Esophagus (tissue), 2 donors: ENCODE measurements around the gene NR1D2. TPM values are rescaled to one million over a fixed set of nuclear protein-coding genes. Genes with fewer than 3 reads are reported as not detected.

Experiments used
- H3K27ac ChIP-seq, 2 donors: one replicate each; pipeline ENCODE4 v1.5.1; 2013; ENCODE audit warnings: low read depth in 2 of 2, mild to moderate bottlenecking in 2 of 2, inconsistent platforms in 1 of 2, low read length in 1 of 2, moderate library complexity in 1 of 2
- H3K27me3 ChIP-seq, 2 donors: one replicate each; pipeline ENCODE4 v1.6.1; 2013; ENCODE audit warnings: low read length in 2 of 2, control low read depth in 1 of 2, mild to moderate bottlenecking in 1 of 2; ENCODE audit not compliant: insufficient read depth in 2 of 2, control insufficient read depth in 1 of 2
- H3K36me3 ChIP-seq, 2 donors: one replicate each; pipeline ENCODE4 v1.6.1; 2013; ENCODE audit warnings: low read length in 1 of 2; ENCODE audit not compliant: control insufficient read depth in 2 of 2, insufficient read depth in 2 of 2
- H3K4me1 ChIP-seq, 2 donors: one replicate each; pipeline ENCODE4 v1.6.1; 2013; ENCODE audit warnings: low read length in 1 of 2; ENCODE audit not compliant: control insufficient read depth in 2 of 2, insufficient read depth in 2 of 2
- H3K4me3 ChIP-seq, 2 donors: one replicate each; pipeline ENCODE4 v1.5.1; 2013; ENCODE audit warnings: low read length in 2 of 2, mild to moderate bottlenecking in 2 of 2, low read depth in 1 of 2, moderate library complexity in 1 of 2
- H3K9me3 ChIP-seq, 2 donors: one replicate each; pipeline ENCODE4 v1.6.1; 2013; ENCODE audit warnings: mild to moderate bottlenecking in 2 of 2, low read depth in 1 of 2, low read length in 1 of 2, moderate library complexity in 1 of 2; ENCODE audit not compliant: control insufficient read depth in 2 of 2, insufficient read depth in 1 of 2
- WGBS, 2 donors: extraction: QIAGEN DNeasy Blood & Tissue Kit; methylation state at CpG; one replicate each; pipeline ENCODE4 v1.1.7; 2013; 5-methylcytosine and 5-hydroxymethylcytosine counted together
- polyA plus RNA-seq, 2 donors: library from polyadenylated mRNA; stranded (reverse); fragments of 200-250 nt; gene quantifications; one replicate each; pipeline ENCODE4 v1.2.3, GENCODE V29; 2013
- donor health status: healthy with polysubstance abuse.
- donor health status: Bipolar disorder and iron deficiency.

The NR1D2 gene
- polyA plus RNA-seq, 2 donors: 8.6 to 9.3 TPM

DNA sequence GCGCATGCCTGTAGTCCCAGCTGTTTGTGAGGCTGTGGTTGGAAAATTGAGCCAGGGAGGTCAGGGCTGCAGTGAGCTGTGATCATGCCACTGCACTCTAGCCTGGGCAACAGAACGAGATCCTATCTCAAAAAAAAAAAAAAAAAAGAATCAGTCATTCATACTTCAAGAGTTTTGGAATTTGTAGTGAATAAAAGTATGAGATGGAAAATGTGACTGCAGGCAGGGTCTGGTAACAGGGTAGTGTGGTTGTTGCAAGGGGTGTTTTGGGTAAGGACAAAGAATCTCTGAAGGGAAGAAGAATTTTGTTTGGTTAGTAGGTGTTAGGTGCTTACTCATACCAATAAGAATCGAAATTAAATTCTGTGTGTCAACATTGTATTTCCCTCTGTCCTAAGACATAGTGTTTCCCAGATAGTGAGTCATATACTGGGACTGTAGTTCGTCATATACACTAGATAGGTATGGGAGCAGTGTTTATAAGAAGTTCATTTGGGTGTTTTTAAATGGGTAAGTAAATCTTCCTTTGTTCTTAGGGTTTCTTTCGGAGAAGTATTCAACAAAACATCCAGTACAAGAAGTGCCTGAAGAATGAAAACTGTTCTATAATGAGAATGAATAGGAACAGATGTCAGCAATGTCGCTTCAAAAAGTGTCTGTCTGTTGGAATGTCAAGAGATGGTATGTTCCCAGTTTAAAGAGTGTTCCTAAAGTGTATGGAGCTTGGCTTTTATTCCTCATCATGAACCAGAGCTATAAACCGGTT, 14.2 kb downstream of the NR1D2 start:
- H3K4me1 ChIP-seq: peaks cover 0 to 3% of the 10 kb centered on the region in 2 donors
- 60 to 66% methylated on average over 7 of the region's 7 CpGs for WGBS, 2 donors
- H3K27ac ChIP-seq: peak overlapping the region in 1 of 2 donors; percentile 20
- no peak overlapping the region for H3K4me3 ChIP-seq
- no peaks in the 10 kb centered on the region for H3K27me3 ChIP-seq
- no peaks in the 10 kb centered on the region for H3K9me3 ChIP-seq
- peaks cover 0 to 4% of the 10 kb centered on the region in 2 donors for H3K36me3 ChIP-seq

DNA sequence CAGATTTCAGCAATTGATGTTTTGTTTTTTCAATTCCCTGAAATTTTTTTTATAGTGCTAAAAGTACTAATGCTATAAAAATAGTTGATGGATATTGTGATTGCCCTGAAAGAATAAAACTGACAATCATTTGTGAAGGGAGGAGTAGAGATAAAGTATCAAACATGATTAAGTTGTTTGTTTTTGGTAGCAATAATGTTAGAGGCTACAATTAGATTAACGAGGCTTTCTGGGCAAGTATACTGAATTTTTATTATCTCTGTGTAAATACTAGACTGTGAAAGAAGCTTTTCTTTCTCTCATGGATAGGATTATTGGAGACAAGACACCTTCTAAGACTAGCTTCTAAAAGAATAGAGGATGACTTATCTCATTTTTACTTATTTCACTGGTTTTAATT, 15.6 kb downstream of the NR1D2 start:
- no peaks in the 10 kb centered on the region for H3K27me3 ChIP-seq
- H3K36me3 ChIP-seq: peaks cover 0 to 4% of the 10 kb centered on the region in 2 donors
- H3K9me3 ChIP-seq: no peaks in the 10 kb centered on the region
- H3K4me1 ChIP-seq: peaks cover 0 to 3% of the 10 kb centered on the region in 2 donors
- no peak overlapping the region for H3K27ac ChIP-seq
- H3K4me3 ChIP-seq: no peak overlapping the region
- WGBS, 2 donors: 34 to 53% methylated on average over 1 of the region's 1 CpG

DNA sequence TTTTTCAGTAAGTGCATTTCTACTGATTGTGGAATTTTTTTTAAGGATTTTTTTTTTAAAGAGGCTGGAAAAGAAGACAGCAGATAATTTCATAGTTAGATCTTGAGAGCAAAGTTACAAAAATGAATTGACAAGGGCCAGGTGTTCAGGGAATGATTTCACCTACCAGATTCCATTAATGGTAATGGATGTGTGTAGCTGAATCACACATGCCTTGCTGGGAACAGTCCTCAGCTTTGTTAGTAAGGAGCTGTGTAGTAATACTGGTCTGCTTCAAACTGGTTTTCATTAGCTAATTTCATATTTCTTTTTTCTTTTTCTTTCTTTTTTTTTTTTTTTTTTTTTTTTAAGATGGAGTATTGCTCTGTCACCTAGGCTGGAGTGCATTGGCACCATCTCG, 16.0 kb downstream of the NR1D2 start:
- 100% methylated on average over 1 of the region's 1 CpG for WGBS, 2 donors
- no peak overlapping the region for H3K27ac ChIP-seq
- H3K27me3 ChIP-seq: no peaks in the 10 kb centered on the region
- no peak overlapping the region for H3K4me3 ChIP-seq
- H3K9me3 ChIP-seq: no peaks in the 10 kb centered on the region
- H3K4me1 ChIP-seq: peaks cover 0 to 3% of the 10 kb centered on the region in 2 donors
- H3K36me3 ChIP-seq: peaks cover 0 to 6% of the 10 kb centered on the region in 2 donors

DNA sequence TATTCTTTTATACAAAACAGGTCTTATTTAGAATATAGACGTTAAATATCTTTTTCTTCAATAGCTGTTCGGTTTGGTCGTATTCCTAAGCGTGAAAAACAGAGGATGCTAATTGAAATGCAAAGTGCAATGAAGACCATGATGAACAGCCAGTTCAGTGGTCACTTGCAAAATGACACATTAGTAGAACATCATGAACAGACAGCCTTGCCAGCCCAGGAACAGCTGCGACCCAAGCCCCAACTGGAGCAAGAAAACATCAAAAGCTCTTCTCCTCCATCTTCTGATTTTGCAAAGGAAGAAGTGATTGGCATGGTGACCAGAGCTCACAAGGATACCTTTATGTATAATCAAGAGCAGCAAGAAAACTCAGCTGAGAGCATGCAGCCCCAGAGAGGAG, 16.8 kb downstream of the NR1D2 start:
- Histone ChIP-seq H3K9me3 (no peaks in the 10 kb centered on the region), H3K4me3 (no peak overlapping the region), H3K36me3 (peaks cover 0 to 6% of the 10 kb centered on the region in 2 donors), H3K27me3 (no peaks in the 10 kb centered on the region), H3K4me1 (peaks cover 3% of the 10 kb centered on the region in 2 donors), H3K27ac (no peak overlapping the region)
- 96 to 97% methylated on average over 5 of the region's 5 CpGs for WGBS, 2 donors

DNA sequence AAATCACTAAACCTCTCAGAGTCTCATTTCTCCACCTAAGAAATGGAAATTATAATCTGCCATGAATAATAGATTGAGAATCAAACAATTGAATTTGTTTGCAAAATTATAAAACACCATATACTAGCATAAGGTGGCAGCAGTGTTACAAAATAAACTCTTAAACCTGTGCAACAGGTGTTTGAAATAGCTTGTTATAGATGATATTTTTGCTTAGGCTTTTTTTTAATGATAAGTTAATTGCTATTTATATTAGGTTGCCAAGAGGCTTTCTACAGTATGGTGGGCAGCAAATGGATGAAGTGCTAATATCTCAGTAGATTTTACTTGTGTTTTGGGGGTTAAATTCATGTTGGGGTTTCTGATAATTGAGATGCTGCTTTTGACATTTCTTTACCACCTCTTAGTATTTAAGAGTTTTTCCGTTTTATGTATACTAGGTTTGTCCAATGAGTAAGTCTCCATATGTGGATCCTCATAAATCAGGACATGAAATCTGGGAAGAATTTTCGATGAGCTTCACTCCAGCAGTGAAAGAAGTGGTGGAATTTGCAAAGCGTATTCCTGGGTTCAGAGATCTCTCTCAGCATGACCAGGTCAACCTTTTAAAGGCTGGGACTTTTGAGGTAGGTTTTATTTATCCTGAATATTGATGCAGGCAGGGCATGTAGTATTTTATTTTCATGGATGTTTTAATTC, 19.6 kb downstream of the NR1D2 start:
- WGBS, 2 donors: 83 to 84% methylated on average over 3 of the region's 3 CpGs
- Histone ChIP-seq H3K27me3 (no peaks in the 10 kb centered on the region), H3K36me3 (peaks cover 0 to 6% of the 10 kb centered on the region in 2 donors), H3K9me3 (no peaks in the 10 kb centered on the region), H3K4me1 (peaks cover 0 to 3% of the 10 kb centered on the region in 2 donors), H3K27ac (no peak overlapping the region), H3K4me3 (no peak overlapping the region)

DNA sequence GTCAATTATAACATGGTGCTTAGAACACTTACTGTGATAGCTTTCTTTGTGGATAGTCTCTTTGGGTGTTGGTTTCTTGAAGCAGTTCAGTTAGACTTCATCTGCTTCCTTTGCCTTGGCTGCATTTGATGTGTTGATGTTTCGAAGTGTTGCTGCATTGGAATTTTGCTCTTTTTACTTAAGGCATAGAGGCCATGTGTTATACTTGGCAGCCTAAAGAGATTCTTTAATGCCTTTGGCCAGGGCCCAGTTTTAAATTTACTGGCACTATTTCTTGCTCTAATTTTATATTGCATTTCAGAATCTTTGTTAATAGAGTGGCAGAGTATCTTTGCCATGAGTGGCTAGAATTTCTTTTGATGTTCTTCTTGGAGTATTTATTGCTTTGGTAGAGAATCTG, 21.2 kb downstream of the NR1D2 start:
- Histone ChIP-seq H3K4me1 (peaks cover 0 to 3% of the 10 kb centered on the region in 2 donors), H3K27ac (no peak overlapping the region), H3K36me3 (peaks cover 0 to 6% of the 10 kb centered on the region in 2 donors), H3K4me3 (no peak overlapping the region), H3K9me3 (no peaks in the 10 kb centered on the region), H3K27me3 (no peaks in the 10 kb centered on the region)
- WGBS, 2 donors: 45 to 79% methylated on average over 1 of the region's 1 CpG

DNA sequence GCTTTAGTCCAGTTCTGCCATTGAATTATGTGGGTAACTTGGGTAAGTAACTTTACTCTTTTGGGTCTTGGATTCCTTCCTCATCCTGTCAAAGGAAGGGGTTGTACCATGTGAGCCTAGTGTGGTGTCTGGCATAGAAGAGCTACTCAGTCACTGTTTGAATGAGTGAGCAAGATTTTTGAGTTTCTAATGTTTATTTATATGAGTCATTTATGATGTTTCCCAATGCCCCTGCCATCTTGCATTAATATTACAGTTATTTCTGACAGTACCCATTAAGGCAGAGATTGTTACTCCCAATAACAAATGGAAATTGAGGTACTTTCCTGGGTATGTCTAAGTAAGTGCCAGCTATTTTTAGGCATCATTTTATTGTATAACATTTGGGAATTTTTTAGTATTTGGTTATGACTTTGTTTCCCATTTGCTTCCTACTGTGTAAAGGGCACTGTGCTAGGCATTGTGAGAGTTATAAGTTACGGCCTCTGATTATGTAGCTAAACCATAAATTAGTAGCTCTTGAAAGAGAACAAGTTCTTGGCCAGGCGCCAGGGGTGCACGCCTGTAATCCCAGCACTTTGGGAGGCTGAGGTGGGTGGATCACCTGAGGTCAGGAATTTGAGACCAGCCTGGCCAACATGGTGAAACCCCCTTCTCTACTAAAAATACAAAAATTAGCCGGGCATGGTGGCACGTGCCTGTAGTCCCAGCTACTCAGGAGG, 23.5 kb downstream of the NR1D2 start:
- 78 to 84% methylated on average over 5 of the region's 5 CpGs for WGBS, 2 donors
- peaks cover 0 to 3% of the 10 kb centered on the region in 2 donors for H3K4me1 ChIP-seq
- H3K9me3 ChIP-seq: no peaks in the 10 kb centered on the region
- H3K27ac ChIP-seq: no peak overlapping the region
- no peaks in the 10 kb centered on the region for H3K27me3 ChIP-seq
- H3K36me3 ChIP-seq: peaks cover 0 to 2% of the 10 kb centered on the region in 2 donors
- no peak overlapping the region for H3K4me3 ChIP-seq

DNA sequence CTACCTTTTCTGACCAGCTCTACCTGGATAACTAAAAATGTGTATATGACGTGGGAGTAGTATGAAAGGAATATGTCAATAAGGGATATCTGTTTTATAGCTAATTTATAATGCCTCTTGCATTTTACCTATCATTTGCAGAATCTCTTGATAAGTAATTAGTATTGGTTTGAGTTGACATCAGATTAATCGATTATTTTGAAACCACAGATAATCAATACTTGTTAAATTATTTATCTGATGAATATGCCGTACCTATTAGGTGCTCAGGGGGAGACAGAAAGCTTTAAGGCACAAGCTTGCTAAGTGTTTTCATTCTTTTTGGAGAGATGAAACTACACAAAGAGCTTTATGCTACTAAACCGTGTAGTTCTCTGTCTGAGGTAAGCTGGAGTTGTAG, 24.3 kb downstream of the NR1D2 start:
- no peak overlapping the region for H3K27ac ChIP-seq
- H3K36me3 ChIP-seq: peaks cover 0 to 2% of the 10 kb centered on the region in 2 donors
- H3K4me1 ChIP-seq: peaks cover 0 to 3% of the 10 kb centered on the region in 2 donors
- H3K4me3 ChIP-seq: no peak overlapping the region
- H3K27me3 ChIP-seq: no peaks in the 10 kb centered on the region
- 91 to 93% methylated on average over 4 of the region's 4 CpGs for WGBS, 2 donors
- H3K9me3 ChIP-seq: no peaks in the 10 kb centered on the region

DNA sequence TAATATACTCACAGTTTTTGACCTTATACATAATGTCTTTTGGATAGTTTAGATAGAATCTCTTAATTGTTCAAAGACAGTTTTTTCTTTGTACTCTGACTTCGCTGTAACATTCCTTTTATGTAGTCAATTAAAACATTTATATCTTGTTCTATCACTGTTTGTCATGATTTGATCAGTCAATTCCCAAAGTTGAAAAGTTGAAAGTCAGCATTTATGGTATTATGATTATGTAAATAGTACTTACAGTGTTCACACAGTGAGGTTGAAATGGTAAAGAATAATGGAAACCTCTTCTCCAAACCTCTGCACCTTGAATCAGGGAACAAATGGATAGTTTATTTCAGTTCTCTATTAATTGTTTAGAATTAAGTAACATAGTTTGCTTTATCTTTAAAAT, 26.6 kb downstream of the NR1D2 start:
- 94 to 98% methylated on average over 1 of the region's 1 CpG for WGBS, 2 donors
- Histone ChIP-seq H3K4me3 (no peak overlapping the region), H3K36me3 (peaks cover 0 to 3% of the 10 kb centered on the region in 2 donors), H3K9me3 (peaks cover 0 to 2% of the 10 kb centered on the region in 2 donors), H3K4me1 (peaks cover 0 to 2% of the 10 kb centered on the region in 2 donors), H3K27ac (no peak overlapping the region), H3K27me3 (no peaks in the 10 kb centered on the region)
